Activated CD8-positive, alpha-beta memory T cell treated with anti-CD3 and anti-CD28 coated beads, Interleukin-2, amount 50 U/mL, for 48 hours (primary cell): ENCODE measurements around the gene GCC2.
"Not testable (repeated sequence)": the region's sequence is repeated elsewhere in the genome, so short reads cannot be mapped to it uniquely, and the experiment has no call there.

Source experiments
- DNase-seq: peaks from one replicate; pipeline ENCODE4 v3.0.0-alpha.2; 2020

GCC2 gene

GRCh38 chr2:108448678-108449409 lies at the start of gene GCC2:
TSS of gene GCC2 (plus strand) at chr2:108449206. CDS start at chr2:108449275, 69 bp downstream.
- peak; percentile 95 for DNase-seq

DNA sequence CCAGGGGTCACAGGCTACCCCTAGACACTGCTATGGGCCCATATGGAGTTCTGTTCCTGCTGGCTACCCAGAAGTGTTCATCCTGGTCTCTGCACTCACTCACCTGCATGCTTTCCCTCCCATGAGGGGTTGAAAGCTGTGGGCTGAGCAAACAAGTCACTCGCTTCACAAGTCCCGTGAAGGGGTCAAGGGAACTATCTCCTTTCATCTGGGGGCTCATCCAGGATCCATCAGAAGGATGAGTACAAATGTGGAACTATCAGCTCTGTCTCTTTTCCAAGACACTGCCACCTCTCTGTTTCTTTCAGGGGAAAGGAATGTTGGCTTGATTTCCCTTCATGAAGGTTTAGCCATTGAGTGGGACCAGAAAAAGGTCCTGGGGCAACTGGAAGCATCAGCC lies 49.5 kb upstream of the GCC2 start:
- DNase-seq, result no peak

- no peak for DNase-seq
These were observed 47.2 kb upstream of the GCC2 start for GRCh38 chr2:108401800-108402199.

DNA sequence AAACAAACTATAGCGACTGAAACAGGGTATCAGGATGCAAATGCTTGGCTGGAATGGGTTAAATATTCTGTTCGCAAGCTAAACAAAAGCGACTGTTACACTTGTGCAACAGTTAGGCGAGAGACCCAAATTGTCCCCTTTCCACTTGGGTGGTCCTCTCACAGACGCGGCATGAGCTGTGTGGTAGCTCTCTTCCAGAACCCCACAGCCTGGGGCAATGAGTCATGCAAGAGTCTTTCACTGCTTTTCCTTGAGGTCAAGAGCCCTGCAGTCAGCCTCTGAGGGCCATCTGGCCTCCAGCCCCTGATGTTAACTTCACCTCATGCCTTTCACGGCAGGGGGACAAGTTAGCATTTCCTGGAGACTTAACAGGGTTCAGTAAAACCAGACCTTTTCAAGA lies 45.5 kb upstream of the GCC2 start:
- DNase-seq, result no peak

GRCh38 chr2:108404784-108405397 lies 44.1 kb upstream of the GCC2 start:
- DNase-seq, result no peak

DNA sequence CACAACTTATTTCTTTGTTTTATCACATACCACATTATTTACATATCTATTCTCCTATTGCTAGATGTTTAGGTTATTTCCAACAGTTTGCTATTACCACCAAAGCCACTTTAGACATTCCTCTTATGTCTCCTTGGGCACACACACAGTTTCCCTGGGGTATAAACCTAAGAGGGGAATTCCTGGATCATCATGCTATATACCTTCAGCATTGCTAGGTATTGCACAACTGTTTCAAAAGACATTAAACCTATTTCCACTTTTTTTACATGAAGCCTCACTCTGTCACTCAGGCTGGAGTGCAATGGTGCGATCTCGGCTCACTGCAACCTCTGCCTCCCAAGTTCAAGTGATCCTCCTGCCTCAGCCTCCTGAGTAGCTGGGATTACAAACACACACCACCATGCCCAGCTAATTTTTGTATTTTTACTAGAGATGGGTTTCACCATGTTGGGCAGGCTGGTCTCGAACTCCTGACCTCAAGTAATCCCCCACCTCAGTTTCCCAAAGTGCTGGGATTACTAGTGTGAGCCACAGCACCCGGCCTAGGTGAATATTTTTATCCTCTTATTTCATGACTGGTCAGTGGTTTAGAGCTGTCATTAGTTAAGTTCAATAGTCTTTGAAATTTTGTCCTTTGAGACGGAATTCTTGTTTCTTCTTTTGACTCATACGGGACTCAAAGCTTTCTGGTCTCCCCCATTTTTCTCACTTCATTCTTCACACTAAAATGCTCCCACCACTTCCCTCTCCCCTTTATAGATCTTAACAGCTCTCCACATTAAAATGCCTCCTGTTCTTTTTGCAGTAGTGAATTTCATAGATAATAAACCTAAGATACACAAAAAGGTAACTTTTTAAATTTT lies 40.9 kb upstream of the GCC2 start:
- no peak for DNase-seq

DNA sequence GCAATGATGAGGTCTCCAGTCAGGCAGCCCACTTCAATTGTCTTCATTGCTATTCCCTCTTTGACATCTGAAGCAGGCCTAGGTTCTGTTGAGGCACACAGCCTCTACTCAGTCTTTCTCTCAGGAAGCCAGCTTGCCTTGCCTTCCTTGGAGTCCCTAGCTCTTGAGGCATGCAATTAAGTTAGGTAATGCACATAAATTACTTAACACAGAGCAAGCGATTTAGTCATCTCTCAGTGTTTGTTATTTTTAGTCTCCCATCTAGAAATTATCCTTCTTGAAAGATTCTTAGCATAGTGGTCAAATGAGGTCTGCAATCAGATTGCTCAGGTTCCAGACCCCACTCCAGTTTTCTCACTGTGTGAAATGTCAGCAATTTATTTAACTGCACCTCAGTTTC lies 39.2 kb upstream of the GCC2 start:
- no peak for DNase-seq

GRCh38 chr2:108412995-108413710 lies 35.9 kb upstream of the GCC2 start:
- no peak for DNase-seq

DNA sequence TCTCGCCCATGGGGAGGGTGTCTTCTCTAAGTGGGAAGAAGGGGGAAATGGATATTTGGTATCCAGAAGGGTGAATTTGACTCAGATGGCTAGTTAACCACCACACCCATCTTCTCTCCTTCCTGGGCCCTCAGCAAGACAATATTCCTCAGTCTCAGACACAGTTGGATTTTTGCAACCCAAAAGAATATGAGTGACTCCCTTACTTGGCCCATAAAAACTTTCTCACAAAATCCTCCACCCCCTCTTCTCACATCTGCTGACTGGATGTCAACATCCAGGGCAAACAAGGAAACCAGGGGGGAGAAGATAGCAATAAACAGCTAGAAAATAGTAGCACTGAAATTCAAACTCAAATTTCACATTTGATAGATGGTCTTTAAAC lies 35.3 kb upstream of the GCC2 start:
- no peak for DNase-seq

DNA sequence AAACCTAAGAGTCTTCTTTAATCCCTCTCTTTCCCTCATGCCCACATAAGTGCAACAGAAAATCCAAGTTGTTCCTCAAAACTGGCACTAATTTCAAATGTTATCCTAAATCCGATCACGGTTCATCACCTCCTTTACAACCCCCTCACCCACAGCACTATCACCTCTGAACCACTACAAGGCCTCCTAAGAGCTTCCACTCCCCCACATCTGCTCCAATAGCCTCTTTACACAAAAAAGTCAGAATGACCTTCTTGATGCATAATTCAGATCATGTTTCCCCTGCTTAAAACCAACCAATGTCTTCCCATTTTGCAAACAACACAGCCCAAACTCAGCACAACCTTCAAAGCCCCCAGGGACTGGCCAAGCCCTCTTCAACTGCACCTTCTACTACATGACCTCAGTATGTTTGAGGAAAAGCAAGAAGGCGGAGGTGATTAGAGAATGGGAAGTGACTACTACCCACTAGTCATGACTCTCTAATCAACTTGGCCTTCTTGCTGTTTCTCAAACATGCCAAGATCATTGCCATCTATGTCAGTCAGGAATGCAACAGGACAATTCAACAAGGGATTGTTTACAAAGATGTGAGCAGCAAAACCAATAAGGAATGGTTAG lies 34.6 kb upstream of the GCC2 start:
- DNase-seq, result no peak

GRCh38 chr2:108414945-108415344 lies 34.1 kb upstream of the GCC2 start:
- no peak for DNase-seq

- no peak for DNase-seq
These were observed 31.8 kb upstream of the GCC2 start for GRCh38 chr2:108417254-108417653.

- DNase-seq, result no peak
These were observed 30.6 kb upstream of the GCC2 start for GRCh38 chr2:108418416-108418815.

GRCh38 chr2:108423067-108423466 lies 25.9 kb upstream of the GCC2 start:
- DNase-seq, result no peak

GRCh38 chr2:108423502-108424251 lies 25.3 kb upstream of the GCC2 start:
- no peak for DNase-seq

DNA sequence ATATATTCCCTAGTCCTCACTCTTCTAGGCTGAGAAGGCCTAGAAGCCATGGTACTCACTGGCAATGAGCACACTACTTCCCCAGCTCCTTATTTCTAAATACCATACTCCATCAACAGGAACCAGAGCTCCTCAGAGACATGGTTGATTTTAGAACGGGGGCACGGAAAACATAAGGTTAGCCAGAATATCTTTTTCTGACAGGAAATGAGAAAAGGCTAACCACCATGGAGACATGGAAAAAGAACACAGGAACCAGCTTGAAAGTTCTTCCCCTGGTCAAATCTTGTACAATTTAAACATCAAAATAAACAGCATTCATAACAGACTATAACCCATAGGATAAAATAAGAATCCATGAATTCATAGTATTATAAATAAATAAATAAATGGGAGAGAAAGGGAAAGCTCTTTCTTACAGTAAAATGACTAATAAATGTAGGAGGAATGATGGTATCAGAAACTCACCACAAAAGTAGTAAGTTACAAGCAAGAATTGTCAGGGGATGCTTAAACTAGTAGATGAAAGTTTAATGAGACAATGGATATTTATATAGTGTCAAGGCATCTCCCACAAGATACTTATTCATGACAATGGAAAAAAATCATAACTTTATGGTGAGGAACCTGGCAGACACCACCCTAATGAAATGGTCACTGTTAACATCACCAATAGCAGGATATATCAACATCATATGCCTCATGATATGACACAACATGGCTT lies 20.6 kb upstream of the GCC2 start:
- DNase-seq, result no peak

GRCh38 chr2:108435578-108435977 lies 13.4 kb upstream of the GCC2 start:
- DNase-seq, result not testable (repeated sequence)

GRCh38 chr2:108436976-108437375 lies 12.0 kb upstream of the GCC2 start:
- DNase-seq, result no peak

DNA sequence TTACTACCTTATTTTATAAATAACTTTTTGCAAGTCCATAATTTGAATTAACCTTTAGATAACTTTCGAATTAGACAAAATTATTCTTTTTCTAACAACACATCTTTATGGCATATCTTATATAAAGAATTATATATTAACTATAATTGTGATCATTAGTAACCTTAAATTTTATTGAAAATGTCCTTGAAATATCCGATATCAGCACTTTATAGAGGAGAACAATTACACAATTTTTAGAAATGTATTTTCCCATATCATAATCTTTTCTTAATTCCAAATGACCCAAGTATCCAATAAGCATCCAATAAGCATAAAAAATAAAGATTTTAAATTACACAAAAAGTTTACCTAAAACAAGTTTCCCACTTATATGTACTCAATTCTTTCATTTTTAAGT lies 7.3 kb upstream of the GCC2 start:
- DNase-seq, result no peak

DNA sequence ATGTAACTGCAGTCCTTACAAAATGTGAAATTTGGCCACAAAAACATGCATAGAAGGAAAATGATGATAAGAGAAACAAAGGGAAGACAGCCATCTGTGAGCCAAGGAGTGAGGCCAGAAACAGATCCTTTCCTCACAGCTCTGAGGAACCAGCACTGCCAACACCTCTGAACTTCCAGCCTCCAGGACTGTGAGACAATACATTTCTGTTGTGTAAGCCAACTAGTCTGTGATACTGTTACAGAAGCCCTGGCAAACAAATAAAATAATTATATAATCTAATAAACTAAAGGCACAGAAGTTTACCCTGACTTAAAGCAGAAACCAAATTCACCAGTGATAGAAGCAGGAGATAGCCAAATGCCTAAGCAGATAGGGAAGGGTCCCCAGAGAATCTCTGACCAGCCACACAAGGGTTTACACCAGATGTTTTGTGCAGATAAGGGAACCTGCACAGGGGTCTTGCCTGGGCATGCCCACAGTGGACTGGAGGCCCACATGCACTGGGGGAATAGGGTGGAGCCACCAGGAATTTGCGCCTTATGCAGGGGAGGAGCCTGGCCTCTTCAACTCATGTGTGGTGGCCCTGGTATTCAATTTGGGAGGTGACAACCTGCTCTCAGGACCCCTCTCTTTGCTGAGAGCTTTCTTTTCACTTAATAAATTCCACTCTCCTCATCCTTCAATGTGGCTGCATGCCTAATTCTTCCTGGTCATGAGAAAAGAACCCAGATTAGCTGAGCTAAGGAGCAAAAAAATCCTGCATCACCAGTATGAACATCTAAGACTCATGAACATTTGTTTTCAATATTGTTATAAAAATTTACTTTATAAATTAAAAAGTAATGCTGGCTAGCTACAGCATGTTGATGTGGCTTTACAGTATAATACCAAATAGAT lies 3.8 kb upstream of the GCC2 start:
- DNase-seq, result no peak
